Measurements from ENCODE around the gene BTG1.
A peak's percentile ranks its signal among the peaks of the same experiment; 100 is the strongest.

BTG1 gene

DNA sequence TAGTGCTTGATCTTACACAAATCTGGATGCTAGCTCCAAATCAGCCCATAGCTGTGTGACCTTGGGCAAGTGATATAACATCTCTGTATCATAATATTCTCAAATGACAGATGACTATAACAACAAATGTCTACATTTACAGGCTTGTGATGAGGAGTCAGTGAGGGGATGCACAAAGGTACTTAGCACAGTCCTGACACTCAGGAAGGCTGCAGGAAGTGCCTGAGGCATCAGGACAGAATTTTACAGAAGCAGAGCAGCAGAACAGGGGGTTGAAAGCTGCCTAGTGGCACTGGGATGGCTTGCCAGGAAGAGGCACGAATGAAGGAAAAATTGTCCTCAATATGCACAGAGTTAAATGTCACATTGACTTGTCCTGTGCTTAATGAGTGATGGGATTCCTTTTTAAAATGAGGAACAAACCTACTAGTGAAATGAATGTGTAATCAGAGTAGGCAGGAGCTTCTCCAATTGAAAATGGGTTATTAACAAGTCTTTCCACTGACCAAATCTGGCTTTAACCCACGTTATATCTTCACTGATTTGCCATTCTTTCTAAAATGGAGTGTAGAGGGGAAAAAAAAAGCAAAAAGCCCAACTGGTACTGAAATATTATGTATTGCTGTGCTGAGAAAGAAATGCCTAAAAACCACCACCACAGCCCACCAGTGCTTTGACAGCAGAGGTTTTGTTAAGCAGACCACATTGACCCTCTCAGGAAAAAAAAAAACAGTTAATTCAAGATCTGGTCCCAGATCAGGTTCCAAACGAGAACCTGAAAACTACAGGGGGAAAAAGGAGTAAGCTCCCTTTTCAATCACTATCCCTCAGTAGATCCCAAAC is 11.6 kb downstream of the BTG1 start:
- DNase-seq (ENCODE audit: low read depth): no peak

DNA sequence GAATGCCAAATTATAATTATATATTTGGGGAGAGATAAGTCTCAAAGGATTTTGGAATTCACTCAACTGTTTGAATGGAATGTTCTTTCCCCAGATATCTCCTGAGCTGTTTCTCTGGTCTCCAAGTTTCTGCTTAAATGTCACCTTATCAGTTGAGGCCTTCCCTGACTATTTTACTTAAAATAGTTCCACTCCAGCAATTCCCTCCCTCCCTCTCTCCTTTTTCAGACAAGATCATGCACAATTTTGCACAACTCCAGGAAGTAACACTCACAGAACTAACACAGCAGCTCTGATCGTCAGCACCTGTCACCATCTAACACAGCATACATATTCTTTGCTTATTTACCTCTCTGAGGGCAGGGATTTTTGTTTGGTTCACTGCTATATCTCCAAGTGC is 12.5 kb downstream of the BTG1 start:
- no peak for DNase-seq (ENCODE audit: low read depth)

DNA sequence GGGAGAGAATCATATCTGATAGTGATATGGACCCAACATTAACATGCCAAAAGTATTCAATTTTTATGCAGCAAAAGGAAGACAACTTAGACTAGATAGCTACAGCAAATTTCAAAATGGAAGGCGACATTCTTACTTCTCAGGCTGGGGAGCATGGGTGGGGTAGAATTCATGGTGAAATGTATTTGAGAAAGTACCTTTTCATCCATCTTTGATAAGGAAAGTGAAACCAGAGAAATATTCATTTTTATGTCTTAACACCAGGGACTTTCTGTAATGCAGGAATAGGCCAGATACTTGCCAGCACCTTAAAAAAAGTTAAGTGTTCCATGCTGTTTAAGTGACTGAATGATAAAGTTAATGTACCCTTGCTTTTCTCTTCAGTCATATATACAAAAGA is 13.4 kb downstream of the BTG1 start:
- no peak for DNase-seq (ENCODE audit: low read depth)

DNA sequence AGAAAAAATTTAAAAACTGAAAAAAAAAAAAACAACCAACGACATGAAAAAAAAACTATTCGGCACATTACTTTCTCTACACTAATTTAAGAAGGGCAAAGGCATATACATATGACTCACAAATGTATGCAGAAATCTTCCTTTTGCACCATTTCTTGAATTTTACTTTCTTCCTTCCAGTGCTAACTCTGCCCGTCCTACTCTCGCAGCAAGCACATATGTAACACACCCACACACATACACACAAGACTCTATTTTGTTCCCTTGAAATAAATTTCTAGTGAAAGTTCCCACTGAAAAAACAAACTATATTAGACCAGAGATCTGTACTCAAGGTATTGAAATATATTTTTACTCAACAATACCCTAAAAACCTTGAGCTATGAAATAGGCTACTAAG is 14.6 kb downstream of the BTG1 start:
- DNase-seq (ENCODE audit: low read depth): no peak

DNA sequence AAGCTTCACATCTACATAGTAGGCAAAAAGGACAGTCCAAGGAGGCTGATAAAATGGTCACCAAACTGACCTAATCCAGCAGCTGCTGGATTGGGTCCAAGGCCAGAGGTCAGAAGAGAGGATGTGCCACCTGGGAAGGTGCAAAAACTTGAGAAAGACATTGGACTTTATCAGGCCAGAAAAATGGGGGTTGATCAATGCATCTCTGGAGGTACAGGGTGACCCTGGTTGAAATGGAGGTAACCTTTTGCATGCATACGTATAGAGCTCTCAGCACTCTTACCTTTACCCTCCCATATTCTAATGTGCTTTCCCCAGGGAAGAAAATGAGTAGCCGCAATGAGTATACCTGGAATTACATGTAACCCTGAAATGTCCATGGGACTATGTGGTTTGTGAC is 16.0 kb downstream of the BTG1 start:
- no peak for DNase-seq (ENCODE audit: low read depth)

DNA sequence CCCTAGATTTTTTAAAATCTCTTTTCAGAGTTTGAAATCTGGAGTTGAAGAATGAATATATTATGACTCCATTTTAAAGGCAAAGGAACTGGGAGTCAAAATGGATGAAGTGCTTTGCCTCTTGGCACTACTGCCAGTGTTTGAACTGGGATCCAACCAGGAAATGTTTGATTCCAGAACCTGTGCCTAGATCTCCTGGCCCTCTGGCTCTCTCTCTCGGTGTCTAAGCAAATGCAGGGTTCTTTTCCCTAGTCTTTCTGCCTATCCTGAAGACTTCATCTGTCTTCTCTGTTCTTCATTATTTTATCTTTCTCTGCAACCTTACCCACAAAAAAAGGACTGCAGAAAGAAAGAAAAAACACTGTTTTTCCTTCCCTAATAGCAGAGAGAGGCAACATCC is 17.0 kb downstream of the BTG1 start:
- no peak for DNase-seq (ENCODE audit: low read depth)

DNA sequence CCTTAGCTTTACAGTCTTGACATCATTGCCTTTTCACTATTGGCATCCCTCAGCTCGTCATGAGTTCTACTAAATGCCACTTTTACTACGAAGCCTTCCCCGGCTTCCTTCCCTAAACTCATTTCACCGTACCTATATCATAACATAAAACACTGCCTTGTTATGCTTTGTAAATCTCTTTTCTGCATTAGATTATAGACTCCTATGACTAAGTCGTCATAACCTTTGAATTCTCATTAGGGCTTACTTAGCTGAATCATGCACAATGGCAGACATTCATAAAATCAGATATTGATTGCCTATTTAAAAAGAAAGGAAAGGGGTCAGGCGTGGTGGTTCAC is 21.0 kb downstream of the BTG1 start:
- DNase-seq (ENCODE audit: low read depth): no peak

DNA sequence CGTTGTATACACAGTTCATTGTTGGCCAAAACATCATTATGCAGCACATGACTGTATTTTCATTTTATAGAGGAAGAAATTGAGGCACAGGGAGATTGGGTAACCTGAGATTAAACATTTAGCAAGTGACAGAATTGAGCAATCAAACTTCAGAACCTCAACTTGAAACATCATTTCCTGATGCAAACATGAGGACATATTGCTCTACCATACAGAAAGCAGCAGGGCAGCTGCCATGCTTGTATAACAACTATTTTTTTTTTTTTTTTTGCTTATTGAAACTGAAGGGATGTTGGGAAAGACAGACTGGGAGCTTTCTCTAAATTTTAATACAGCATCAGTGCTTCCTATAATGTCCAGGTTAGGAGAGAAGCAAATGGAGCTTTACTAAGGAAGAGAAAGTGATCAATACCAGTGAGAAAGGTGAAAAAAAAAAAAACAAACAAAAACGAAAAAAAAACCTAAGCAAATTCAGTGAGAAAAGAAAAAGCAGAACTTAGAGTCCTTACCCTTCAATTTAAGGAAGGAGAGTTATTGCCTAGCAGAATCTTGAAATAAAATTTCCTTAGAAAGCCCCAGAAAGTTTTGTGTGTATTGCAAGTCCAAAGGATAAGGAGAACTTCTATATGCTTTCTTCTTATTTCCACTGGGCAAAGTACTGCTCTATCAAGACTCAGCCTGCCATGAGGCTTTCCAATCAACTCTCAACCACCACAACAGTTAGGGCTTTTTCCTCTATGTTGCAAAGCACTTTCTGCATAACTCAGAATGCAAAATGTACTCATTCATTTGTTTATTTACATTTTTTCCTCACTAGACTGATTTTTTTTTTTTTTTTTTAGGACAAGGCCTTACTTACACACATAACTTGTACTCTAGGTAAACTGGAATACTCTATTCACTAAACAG is 21.6 kb downstream of the BTG1 start:
- peak; percentile 30 for DNase-seq (ENCODE audit: low read depth)

DNA sequence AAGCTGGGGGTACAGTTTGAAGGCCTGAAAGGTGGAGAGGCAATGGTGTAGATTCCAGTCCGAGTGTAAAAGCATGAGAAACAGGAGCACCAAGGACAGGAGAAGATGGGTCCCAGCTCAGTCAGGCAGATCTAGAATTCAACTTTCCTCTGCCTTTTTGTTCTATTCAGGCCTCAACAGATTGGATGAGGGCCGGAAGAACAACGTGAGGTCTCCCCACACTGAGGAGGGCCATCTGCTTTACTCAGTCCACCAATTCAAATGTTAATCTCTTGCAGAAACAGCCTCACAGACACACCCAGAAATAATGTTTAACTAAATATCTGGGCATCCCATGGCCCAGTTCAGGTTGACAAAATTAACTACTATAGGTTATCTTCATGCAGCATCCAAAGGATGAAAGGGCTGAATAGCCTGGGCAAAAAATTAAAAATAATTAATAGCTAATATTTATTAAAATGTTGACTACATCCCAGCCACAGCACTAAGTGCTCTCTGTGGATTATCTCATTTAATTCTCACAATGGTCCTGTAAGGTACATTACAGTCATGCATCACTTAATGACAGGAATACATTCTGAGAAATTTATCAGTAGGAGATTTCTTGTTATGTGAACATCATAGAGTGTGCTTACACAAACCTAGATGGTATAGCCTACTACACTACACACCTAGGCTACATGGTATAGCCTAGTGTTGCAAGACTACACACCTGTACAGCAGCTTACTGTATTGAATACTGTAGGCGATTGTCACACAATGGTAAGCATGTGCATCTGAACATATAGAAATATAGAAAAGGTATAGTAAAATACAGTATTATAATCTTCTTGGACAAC is 22.5 kb downstream of the BTG1 start:
- DNase-seq (ENCODE audit: low read depth): no peak

DNA sequence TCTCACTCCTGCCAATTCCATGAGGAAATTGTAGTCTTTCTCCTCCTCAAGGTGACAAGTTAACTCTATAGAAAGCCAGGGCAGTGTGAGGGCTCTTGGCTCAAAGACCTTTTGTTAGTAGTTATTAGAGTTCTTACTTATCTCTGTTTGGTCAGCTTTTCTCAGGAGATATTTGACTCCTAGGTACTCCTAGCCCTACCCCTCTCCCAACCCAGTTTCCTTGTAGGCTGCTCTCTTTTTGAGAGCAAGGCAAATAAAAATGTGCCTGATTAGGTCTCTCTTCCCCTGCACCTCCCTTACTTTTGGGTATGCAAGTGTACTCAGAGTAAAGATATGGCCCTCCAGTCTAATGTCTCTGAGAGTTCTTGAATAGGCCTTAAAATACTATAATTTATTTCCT is 23.8 kb downstream of the BTG1 start:
- no peak for DNase-seq (ENCODE audit: low read depth)

DNA sequence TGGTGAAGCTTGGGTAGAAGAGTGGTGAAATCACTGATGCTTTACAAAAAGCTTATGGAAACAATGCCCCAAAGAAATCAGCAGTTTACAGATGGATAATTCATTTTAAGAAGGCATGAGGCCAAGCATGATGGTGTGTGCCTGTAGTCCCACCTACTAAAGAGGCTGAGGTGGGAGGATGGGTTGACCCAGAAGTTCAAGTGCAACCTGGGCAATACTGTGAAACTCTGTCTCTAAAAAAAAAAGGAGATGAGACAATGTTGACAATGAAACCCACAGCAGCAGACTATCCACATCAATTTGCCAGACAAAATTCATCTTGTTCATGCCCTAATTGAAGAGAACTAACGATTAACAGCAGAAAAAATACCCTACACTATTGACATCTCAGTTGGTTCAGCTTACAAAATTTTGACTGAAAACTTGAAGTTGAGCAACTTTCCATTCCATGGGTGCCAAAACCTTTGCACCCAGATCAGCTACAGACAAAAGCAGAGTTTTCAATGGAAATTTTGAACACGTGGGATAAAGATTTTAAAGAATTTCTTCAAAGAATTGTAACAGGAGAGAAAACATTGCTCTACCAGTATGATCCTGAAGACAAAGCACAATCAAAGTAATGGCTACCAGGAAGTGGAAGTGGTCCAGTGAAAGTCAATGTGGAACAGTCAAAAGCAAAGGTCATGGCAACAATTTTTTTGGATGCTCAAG is 26.7 kb downstream of the BTG1 start:
- no peak for DNase-seq (ENCODE audit: low read depth)

DNA sequence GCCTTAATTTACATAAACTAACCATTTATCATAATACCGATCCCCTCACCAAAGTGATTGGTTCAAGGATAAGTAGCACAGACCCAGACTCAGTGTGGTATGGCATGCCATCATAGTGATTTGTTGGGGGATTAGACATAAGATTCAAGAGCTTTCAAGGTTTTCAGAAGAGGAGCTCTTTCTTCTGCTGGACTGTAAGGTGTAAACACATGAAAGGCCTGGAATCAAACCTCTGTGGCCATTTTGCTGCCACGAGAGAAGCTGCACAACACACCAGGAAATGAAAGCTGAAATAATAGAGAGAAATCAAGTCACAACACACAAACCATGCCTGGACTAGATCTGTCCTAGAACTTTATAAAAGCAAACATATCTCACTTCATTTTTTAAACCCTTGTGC is 30.8 kb downstream of the BTG1 start:
- DNase-seq (ENCODE audit: low read depth): no peak

DNA sequence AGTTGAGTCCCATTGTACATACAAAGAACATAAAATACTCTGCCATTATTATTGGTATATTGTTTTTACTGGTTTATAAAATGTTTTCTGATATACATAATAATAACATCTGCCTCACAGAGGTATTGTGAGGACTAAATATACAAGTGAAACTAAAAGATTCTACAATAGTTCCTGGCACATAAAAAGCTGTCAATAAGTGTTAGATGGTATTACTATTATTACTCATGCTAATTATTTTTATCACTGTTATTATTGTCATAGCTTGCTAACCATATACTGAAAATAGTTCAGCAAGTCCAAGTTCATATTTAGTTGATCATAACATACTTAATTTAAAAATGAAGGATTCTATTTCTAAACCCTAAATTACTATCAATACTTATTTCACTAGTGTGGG is 34.4 kb downstream of the BTG1 start:
- DNase-seq (ENCODE audit: low read depth): no peak

DNA sequence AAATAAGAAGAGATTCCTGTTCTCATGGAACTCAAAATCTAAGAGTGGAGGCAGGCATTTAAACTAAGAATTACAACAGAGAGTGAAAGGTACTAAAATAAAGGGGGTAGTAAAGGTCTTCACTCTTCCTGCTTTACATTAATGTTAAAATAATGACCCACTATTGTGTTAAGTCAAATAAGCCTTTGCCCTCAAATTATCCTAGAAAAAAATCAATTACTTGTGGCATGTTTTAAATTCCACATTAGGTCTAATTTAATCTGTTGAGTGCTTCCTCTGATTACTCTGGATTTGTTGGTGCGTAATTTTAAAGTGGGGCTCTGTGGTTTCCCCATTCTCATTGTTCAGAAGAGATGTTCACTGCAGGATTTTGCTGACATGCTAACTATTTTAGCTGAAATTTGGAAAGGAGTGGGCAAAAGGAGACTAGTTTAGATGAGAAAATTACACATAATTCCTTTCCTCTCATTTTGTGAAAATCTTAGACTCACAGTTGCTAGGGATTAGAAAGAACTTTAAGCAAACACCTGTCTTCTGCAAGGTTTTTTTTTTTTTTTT is 35.5 kb downstream of the BTG1 start:
- no peak for DNase-seq (ENCODE audit: low read depth)

DNA sequence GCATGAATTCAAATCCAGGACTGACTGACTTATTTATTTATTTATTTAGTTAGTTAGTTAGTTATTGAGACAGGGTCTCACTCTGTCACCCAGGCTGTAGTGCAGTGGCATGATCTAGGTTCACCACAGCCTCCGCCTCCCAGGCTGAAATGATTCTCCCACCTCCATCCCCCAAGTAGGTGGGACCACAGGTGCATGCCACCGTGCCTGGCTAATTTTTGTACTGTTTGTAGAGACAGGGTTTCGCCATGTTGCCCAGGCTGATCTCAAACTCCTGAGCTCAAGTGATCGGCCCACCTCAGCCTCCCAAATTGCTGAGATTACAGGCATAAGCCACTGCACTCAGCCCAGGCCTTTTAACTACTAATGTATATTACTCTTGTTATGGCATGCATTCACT is 36.0 kb downstream of the BTG1 start:
- no peak for DNase-seq (ENCODE audit: low read depth)

DNA sequence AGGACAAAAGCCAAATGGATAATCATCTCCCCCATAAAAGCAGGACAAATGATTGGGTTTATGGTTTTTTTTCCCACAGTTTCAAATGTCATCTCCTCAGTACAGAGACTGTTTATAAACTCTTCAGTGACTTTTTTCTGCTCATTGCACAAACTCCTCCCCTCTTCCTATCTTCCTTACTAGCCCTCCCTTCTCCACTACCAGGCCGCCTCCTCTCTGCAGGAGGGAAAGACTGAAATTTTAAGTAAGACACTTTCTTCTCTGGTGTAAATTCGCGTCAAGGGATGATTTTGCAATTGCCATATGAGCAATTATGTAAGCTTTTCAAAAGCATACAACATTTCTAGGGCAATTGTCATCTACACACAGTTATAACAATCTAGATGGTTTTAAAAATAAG is 37.0 kb downstream of the BTG1 start:
- peak; percentile 87 for DNase-seq (ENCODE audit: low read depth)

DNA sequence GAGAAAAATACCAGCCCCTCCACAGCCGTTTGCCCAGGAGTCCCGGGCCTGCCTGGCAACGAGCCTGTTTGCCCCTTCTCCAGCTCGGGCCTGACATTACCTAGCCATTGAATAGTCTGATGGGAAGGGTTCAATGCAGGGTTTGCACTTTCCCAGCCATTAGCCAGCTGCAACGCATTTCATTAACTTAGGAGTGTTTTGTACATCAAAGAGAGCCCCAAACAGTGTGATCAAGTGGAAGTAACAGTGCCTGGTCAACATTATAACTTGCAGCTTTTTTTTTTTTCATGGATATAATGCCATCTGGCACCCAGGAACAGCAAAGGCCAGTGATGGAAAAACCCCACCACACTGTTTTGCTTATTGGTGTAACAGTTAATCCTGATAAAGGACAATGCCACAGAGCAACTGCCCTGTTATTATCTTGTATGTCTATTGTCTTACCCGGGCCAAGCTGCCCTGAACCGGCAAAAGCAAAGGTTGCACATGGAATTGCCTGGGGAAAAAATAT is 38.0 kb downstream of the BTG1 start:
- DNase-seq (ENCODE audit: low read depth): no peak

DNA sequence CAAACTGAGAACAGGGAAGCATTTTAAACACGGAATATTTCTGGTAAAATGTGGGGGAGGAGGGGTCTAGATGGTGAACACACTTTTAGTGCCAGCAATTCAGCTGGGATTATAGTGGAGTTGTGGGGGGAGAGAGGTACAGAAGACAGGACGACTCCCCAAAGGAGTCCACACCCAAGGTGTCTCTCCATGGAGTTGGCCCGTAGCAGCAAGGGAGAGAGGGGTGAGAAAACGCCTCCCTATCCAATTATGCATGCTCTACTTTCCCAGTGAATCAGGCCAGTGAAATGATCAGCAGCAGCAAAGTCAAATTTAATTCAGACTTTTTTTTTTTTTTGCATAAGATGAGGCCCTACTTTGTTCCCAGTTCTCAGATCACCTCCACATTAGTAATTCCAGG is 38.6 kb downstream of the BTG1 start:
- no peak for DNase-seq (ENCODE audit: low read depth)

DNA sequence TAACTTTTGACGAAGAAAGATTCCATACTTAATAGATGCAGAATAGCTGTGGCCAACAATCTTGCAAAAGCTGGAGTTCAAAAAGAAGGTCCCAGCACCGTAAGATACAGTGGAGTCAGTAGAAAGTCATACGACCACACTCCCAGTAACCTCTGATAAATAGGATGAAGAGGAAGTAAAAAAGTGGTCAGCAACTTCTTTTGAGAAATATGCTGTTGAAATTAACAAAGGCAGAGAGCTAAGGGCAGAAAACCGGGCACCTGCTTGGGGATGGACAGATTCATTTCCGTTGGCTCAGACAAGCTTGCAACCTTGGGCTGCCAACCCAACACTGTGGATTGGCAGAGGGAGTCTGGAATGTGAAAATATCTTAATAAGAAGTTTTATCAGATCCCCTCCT is 40.0 kb downstream of the BTG1 start:
- no peak for DNase-seq (ENCODE audit: low read depth)

DNA sequence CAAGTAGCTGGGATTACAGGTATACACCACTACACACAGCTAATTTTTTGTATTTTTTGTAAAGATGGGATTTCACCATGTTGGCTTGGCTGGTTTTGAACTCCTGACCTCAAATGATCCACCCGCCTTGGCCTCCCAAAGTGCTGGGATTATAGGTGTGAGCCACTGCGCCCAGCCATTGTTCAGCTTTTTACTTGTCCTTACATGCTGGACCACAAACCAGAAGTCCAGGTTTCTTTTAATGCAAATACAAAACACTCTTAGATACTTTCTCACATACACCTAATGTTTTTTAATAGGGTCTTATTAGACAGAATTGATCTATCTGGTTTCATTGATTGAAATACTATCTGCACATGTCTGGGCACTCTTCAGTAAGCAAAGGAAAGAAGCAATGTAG is 40.5 kb downstream of the BTG1 start:
- DNase-seq (ENCODE audit: low read depth): no peak

DNA sequence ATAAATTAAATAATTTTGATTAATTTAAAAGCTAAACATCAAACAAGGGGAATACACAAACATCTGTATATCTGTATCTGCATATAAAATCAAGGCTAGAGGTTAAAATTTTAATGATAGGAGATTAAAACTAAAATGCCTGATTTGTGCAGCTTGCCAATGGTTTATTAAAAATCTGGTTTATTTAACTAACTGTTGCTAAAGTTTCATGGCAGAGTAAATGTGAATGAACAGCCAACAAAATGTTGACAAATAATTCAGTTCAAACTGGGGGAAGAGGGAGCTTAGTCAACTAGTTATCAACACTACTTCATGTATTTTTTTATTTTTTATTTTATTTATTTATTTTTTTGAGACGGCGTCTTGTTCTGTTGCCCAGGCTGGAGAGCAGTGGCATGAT is 43.0 kb downstream of the BTG1 start:
- DNase-seq (ENCODE audit: low read depth): no peak
